ENCODE measurements around the gene PXDC1.
"Not testable (repeated sequence)": the region's sequence is repeated elsewhere in the genome, so short reads cannot be mapped to it uniquely, and the experiment has no call there.

Gene PXDC1

GRCh38 chr6:3762359-3762758, 10.8 kb upstream of the PXDC1 start:
- no peaks in the 10 kb centered on the region for H3K36me3 ChIP-seq (replicated peaks)
- no peaks in the 10 kb centered on the region for H3K27me3 ChIP-seq (ENCODE audit: low read depth)
- in situ Hi-C loops (cut with MboI; ENCODE audit: low sequenced_read_pairs): no loop called here
- no peaks in the 10 kb centered on the region for H3K4me1 ChIP-seq
- H3K4me3 ChIP-seq: no peak overlapping the region
- DNase-seq (ENCODE audit: low spot score in 2 of 2): no peak
- H3K9me3 ChIP-seq: no peaks in the 10 kb centered on the region

- Histone ChIP-seq H3K9me3 (no peaks in the 10 kb centered on the region), H3K36me3 (replicated peaks) (no peaks in the 10 kb centered on the region), H3K4me3 (no peak overlapping the region), H3K27me3 (ENCODE audit: low read depth) (no peaks in the 10 kb centered on the region), H3K4me1 (no peaks in the 10 kb centered on the region)
- DNase-seq (ENCODE audit: low spot score in 2 of 2): no peak
- in situ Hi-C loops (cut with MboI; ENCODE audit: low sequenced_read_pairs): no loop called here
Measured at GRCh38 chr6:3761989-3762270, 10.4 kb upstream of the PXDC1 start.

GRCh38 chr6:3759646-3760232, 8.2 kb upstream of the PXDC1 start:
- Histone ChIP-seq H3K27me3 (ENCODE audit: low read depth) (no peaks in the 10 kb centered on the region), H3K9me3 (no peaks in the 10 kb centered on the region), H3K36me3 (replicated peaks) (no peaks in the 10 kb centered on the region), H3K4me1 (no peaks in the 10 kb centered on the region), H3K4me3 (no peak overlapping the region)
- in situ Hi-C loops (cut with MboI; ENCODE audit: low sequenced_read_pairs): no loop called here
- no peak for DNase-seq (ENCODE audit: low spot score in 2 of 2)

GRCh38 chr6:3758842-3759144, 7.3 kb upstream of the PXDC1 start:
- Histone ChIP-seq H3K27me3 (ENCODE audit: low read depth) (no peaks in the 10 kb centered on the region), H3K4me1 (no peaks in the 10 kb centered on the region), H3K9me3 (no peaks in the 10 kb centered on the region), H3K36me3 (replicated peaks) (no peaks in the 10 kb centered on the region), H3K4me3 (no peak overlapping the region)
- no peak for DNase-seq (ENCODE audit: low spot score in 2 of 2)
- in situ Hi-C loops (cut with MboI; ENCODE audit: low sequenced_read_pairs): no loop called here

- H3K4me1 ChIP-seq; H3K9me3 ChIP-seq; H3K27me3 ChIP-seq (ENCODE audit: low read depth); H3K36me3 ChIP-seq (replicated peaks); H3K4me3 ChIP-seq; in situ Hi-C loops (cut with MboI; ENCODE audit: low sequenced_read_pairs); DNase-seq (ENCODE audit: low spot score in 2 of 2): not testable (repeated sequence)
Measured at GRCh38 chr6:3757998-3758841, 6.7 kb upstream of the PXDC1 start.

GRCh38 chr6:3757241-3757641, 5.7 kb upstream of the PXDC1 start:
- Histone ChIP-seq H3K4me3 (no peak overlapping the region), H3K27me3 (ENCODE audit: low read depth) (no peaks in the 10 kb centered on the region), H3K9me3 (no peaks in the 10 kb centered on the region), H3K36me3 (replicated peaks) (no peaks in the 10 kb centered on the region), H3K4me1 (no peaks in the 10 kb centered on the region)
- DNase-seq (ENCODE audit: low spot score in 2 of 2): no peak
- in situ Hi-C loops (cut with MboI; ENCODE audit: low sequenced_read_pairs): no loop called here

GRCh38 chr6:3756546-3756945, 5.0 kb upstream of the PXDC1 start:
- in situ Hi-C loops (cut with MboI; ENCODE audit: low sequenced_read_pairs): no loop called here

GRCh38 chr6:3755637-3756545, 4.4 kb upstream of the PXDC1 start:
- Histone ChIP-seq H3K9me3 (no peaks in the 10 kb centered on the region), H3K36me3 (replicated peaks) (no peaks in the 10 kb centered on the region), H3K4me1 (no peaks in the 10 kb centered on the region), H3K4me3 (no peak overlapping the region), H3K27me3 (ENCODE audit: low read depth) (no peaks in the 10 kb centered on the region)
- no peak for DNase-seq (ENCODE audit: low spot score in 2 of 2)
- in situ Hi-C loops (cut with MboI; ENCODE audit: low sequenced_read_pairs): no loop called here

More at GRCh38 chr6:3756546-3756945, 5.0 kb upstream of the PXDC1 start:
- DNase-seq (ENCODE audit: low spot score in 2 of 2): no peak
- Histone ChIP-seq H3K9me3 (no peaks in the 10 kb centered on the region), H3K27me3 (ENCODE audit: low read depth) (no peaks in the 10 kb centered on the region), H3K4me1 (no peaks in the 10 kb centered on the region), H3K4me3 (no peak overlapping the region), H3K36me3 (replicated peaks) (no peaks in the 10 kb centered on the region)

GRCh38 chr6:3754776-3755175, 3.3 kb upstream of the PXDC1 start:
- in situ Hi-C loops (cut with MboI; ENCODE audit: low sequenced_read_pairs): no loop called here
- peaks cover 4% of the 10 kb centered on the region; the same call in 1 of the 2 replicates for H3K4me1 ChIP-seq
- H3K27me3 ChIP-seq (ENCODE audit: low read depth): no peaks in the 10 kb centered on the region
- H3K4me3 ChIP-seq: no peak overlapping the region
- DNase-seq (ENCODE audit: low spot score in 2 of 2): no peak
- H3K9me3 ChIP-seq: no peaks in the 10 kb centered on the region
- H3K36me3 ChIP-seq (replicated peaks): no peaks in the 10 kb centered on the region

GRCh38 chr6:3754032-3754725, 2.7 kb upstream of the PXDC1 start:
- H3K27me3 ChIP-seq (ENCODE audit: low read depth); H3K4me3 ChIP-seq; H3K36me3 ChIP-seq (replicated peaks); in situ Hi-C loops (cut with MboI; ENCODE audit: low sequenced_read_pairs); DNase-seq (ENCODE audit: low spot score in 2 of 2); H3K9me3 ChIP-seq; H3K4me1 ChIP-seq: not testable (repeated sequence)

- Histone ChIP-seq H3K4me3 (no peak overlapping the region), H3K27me3 (ENCODE audit: low read depth) (no peaks in the 10 kb centered on the region), H3K9me3 (no peaks in the 10 kb centered on the region), H3K4me1 (peaks cover 10% of the 10 kb centered on the region), H3K36me3 (replicated peaks) (no peaks in the 10 kb centered on the region)
- in situ Hi-C loops (cut with MboI; ENCODE audit: low sequenced_read_pairs): no loop called here
- no peak for DNase-seq (ENCODE audit: low spot score in 2 of 2)
Measured at GRCh38 chr6:3753228-3753835, 1.8 kb upstream of the PXDC1 start.

GRCh38 chr6:3752531-3753227, 1.2 kb upstream of the PXDC1 start:
- DNase-seq (ENCODE audit: low spot score in 2 of 2): no peak
- Histone ChIP-seq H3K4me1 (peaks cover 11% of the 10 kb centered on the region), H3K36me3 (replicated peaks) (no peaks in the 10 kb centered on the region), H3K4me3 (peak overlapping the region; percentile 39), H3K27me3 (ENCODE audit: low read depth) (no peaks in the 10 kb centered on the region), H3K9me3 (no peaks in the 10 kb centered on the region)
- in situ Hi-C loops (cut with MboI; ENCODE audit: low sequenced_read_pairs): no loop called here

Measured in HAP-1 (cell line).